HEK293 (cell line): Measurements from ENCODE around the gene LPP.
A peak's percentile ranks its signal among the peaks of the same experiment; 100 is the strongest.

ENCODE experiments used
- EGR2 ChIP-seq: fragments of 450-650 bp; formaldehyde crosslinking; IDR thresholded peaks from 2 replicates; pipeline ENCODE4 v1.5.1; 2016; ENCODE audit warnings: low read depth, missing biosample characterization, missing genetic modification characterization
- ELK4 ChIP-seq: IDR thresholded peaks from 2 replicates; pipeline ENCODE4 v1.6.1; 2011; ENCODE audit warnings: mild to moderate bottlenecking, low read depth, low read length, borderline replicate concordance
- GLI2 ChIP-seq: fragments of 450-650 bp; formaldehyde crosslinking; IDR thresholded peaks from 2 replicates; pipeline ENCODE4; 2017; ENCODE audit warnings: missing biosample characterization, missing genetic modification characterization, low read depth, borderline replicate concordance
- GLIS1 ChIP-seq: fragments of 450-650 bp; formaldehyde crosslinking; IDR thresholded peaks from 2 replicates; pipeline ENCODE4 v1.5.1; 2016; ENCODE audit warnings: missing biosample characterization, missing genetic modification characterization
- KLF10 ChIP-seq: fragments of 450-650 bp; IDR thresholded peaks from 2 replicates; pipeline ENCODE4 v1.5.1; 2018; ENCODE audit warnings: missing biosample characterization, mild to moderate bottlenecking, missing genetic modification characterization
- KLF8 ChIP-seq: fragments of 450-650 bp; formaldehyde crosslinking; IDR thresholded peaks from 2 replicates; pipeline ENCODE4 v1.5.1; 2016; ENCODE audit warnings: missing biosample characterization, missing genetic modification characterization
- MYNN ChIP-seq: fragments of 450-650 bp; formaldehyde crosslinking; IDR thresholded peaks from 2 replicates; pipeline ENCODE4 v1.5.1; 2016; ENCODE audit warnings: missing biosample characterization, missing genetic modification characterization, borderline replicate concordance
- SCRT1 ChIP-seq: fragments of 450-650 bp; formaldehyde crosslinking; IDR thresholded peaks from 2 replicates; pipeline ENCODE4 v1.5.1; 2016; ENCODE audit warnings: missing biosample characterization, missing genetic modification characterization, borderline replicate concordance
- SP3 ChIP-seq: fragments of 450-650 bp; formaldehyde crosslinking; IDR thresholded peaks from 2 replicates; pipeline ENCODE4 v1.5.1; 2016; ENCODE audit warnings: missing biosample characterization, missing genetic modification characterization
- ZBTB26 ChIP-seq: fragments of 450-650 bp; formaldehyde crosslinking; optimal IDR thresholded peaks from 2 replicates; pipeline ENCODE3; 2016; ENCODE audit warnings: missing biosample characterization, mild to moderate bottlenecking, missing genetic modification characterization
- ZBTB49 ChIP-seq: fragments of 450-650 bp; formaldehyde crosslinking; IDR thresholded peaks from 2 replicates; pipeline ENCODE4 v1.5.1; 2016; ENCODE audit warnings: missing biosample characterization, missing genetic modification characterization, low read depth
- ZFHX2 ChIP-seq: fragments of 450-650 bp; formaldehyde crosslinking; conservative IDR thresholded peaks from 2 replicates; pipeline ENCODE4 v1.5.1; 2016; ENCODE audit warnings: missing biosample characterization, missing genetic modification characterization
- ZFP37 ChIP-seq: fragments of 450-650 bp; formaldehyde crosslinking; IDR thresholded peaks from 2 replicates; pipeline ENCODE4 v1.5.1; 2016; ENCODE audit warnings: missing biosample characterization, missing genetic modification characterization
- ZIC2 ChIP-seq: fragments of 450-650 bp; formaldehyde crosslinking; IDR thresholded peaks from 2 replicates; pipeline ENCODE4 v1.5.1; 2016; ENCODE audit warnings: missing biosample characterization, missing genetic modification characterization
- ZNF221 ChIP-seq: fragments of 450-650 bp; formaldehyde crosslinking; IDR thresholded peaks from 2 replicates; pipeline ENCODE4 v1.5.1; 2017; ENCODE audit warnings: missing biosample characterization, missing genetic modification characterization, borderline replicate concordance
- ZNF239 ChIP-seq: fragments of 450-650 bp; formaldehyde crosslinking; IDR thresholded peaks from 2 replicates; pipeline ENCODE4 v1.5.1; 2016; ENCODE audit warnings: missing biosample characterization, missing genetic modification characterization
- ZNF26 ChIP-seq: fragments of 450-650 bp; formaldehyde crosslinking; IDR thresholded peaks from 2 replicates; pipeline ENCODE4 v1.5.1; 2016; ENCODE audit warnings: missing biosample characterization, missing genetic modification characterization
- ZNF423 ChIP-seq: fragments of 450-650 bp; formaldehyde crosslinking; IDR thresholded peaks from 2 replicates; pipeline ENCODE4 v1.5.1; 2016; ENCODE audit warnings: missing biosample characterization, missing genetic modification characterization
- ZNF501 ChIP-seq: fragments of 450-650 bp; formaldehyde crosslinking; IDR thresholded peaks from 2 replicates; pipeline ENCODE4 v1.5.1; 2016; ENCODE audit warnings: missing biosample characterization, missing genetic modification characterization
- ZNF529 ChIP-seq: fragments of 450-650 bp; formaldehyde crosslinking; IDR thresholded peaks from 2 replicates; pipeline ENCODE4 v1.5.1; 2017; ENCODE audit warnings: missing genetic modification characterization, missing biosample characterization; ENCODE audit not compliant: insufficient replicate concordance
- ZNF549 ChIP-seq: fragments of 450-650 bp; IDR thresholded peaks from 2 replicates; pipeline ENCODE4 v1.5.1; 2018; ENCODE audit warnings: missing biosample characterization, missing genetic modification characterization, mild to moderate bottlenecking, inconsistent platforms, moderate library complexity
- ZNF560 ChIP-seq: fragments of 450-650 bp; formaldehyde crosslinking; IDR thresholded peaks from 2 replicates; pipeline ENCODE4 v1.5.1; 2017; ENCODE audit warnings: missing biosample characterization, missing genetic modification characterization, borderline replicate concordance
- ZNF600 ChIP-seq: fragments of 450-650 bp; formaldehyde crosslinking; IDR thresholded peaks from 2 replicates; pipeline ENCODE4 v1.5.1; 2016; ENCODE audit warnings: missing biosample characterization, missing genetic modification characterization
- ZNF660 ChIP-seq: fragments of 450-650 bp; IDR thresholded peaks from 2 replicates; pipeline ENCODE4 v1.5.1; 2018; ENCODE audit warnings: missing biosample characterization, mild to moderate bottlenecking, missing genetic modification characterization
- ZNF677 ChIP-seq: fragments of 450-650 bp; IDR thresholded peaks from 2 replicates; pipeline ENCODE4 v1.5.0; 2018; ENCODE audit warnings: missing biosample characterization, mild to moderate bottlenecking, missing genetic modification characterization, moderate library complexity
- ZNF830 ChIP-seq: fragments of 450-650 bp; IDR thresholded peaks from 2 replicates; pipeline ENCODE4 v1.5.0; 2018; ENCODE audit warnings: missing biosample characterization, missing genetic modification characterization, low read depth, mild to moderate bottlenecking, moderate library complexity
- TF ChIP-seq, protein P1 (sequence below): fragments of 450-650 bp; formaldehyde crosslinking; IDR thresholded peaks from 2 replicates; pipeline ENCODE4 v1.5.1; 2016; ENCODE audit warnings: missing biosample characterization, missing genetic modification characterization
- TF ChIP-seq, protein P2 (sequence below): fragments of 450-650 bp; formaldehyde crosslinking; IDR thresholded peaks from 2 replicates; pipeline ENCODE4 v1.5.1; 2016; ENCODE audit warnings: missing biosample characterization, missing genetic modification characterization
- TF ChIP-seq, protein P3 (sequence below): fragments of 450-650 bp; formaldehyde crosslinking; IDR thresholded peaks from 2 replicates; pipeline ENCODE4 v1.5.1; 2016; ENCODE audit warnings: missing biosample characterization, missing genetic modification characterization

Gene LPP

DNA sequence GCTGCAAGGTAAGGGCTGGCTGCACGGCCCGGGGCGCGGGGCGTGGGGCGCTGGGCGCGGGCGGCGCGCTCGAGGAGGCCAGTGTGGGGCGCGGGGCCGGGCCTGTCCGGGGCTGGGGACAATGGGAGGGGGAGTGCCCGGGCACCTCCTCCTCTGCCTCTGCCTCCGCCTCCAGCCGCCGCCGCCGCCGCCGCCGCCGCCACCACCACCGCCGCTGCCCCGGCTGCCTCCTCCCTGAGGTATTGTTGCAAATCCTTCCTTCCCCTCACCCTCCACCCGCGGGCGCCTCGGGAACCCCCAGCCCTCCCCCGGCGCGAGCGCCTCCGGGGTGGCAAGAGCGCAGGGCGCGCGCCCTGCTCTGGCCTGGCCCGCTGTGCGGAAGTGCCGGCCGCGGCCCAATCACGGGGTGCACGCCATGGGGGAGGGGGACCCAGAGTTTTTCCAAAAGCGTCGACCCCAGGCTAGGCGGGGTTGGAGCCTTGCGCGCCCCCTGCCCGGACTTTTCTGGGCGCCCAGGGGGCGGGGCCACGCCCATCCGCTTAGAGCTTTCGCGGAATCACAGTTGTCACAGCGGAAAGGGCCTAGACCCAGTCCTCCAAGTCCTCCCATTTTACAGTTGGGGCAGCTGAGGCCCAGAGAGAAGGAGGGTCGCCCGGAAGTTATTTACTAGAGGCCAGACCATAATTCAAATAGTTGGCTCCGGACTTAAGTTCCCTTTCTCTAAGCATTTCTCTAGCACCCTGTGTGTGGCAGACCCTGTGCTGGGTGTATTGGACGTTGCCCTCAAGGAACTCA lies at the start of gene LPP (continued):
- TF ChIP-seq ZBTB49 (no peak), GLI2 (no peak), ZIC2 (tag by site-specific recombination) (peak; percentile 72), ZNF600 (tag by site-specific recombination) (0 out of 2 replicates have a peak, but pooled peaks have one; percentile 19), ZNF529 (tag by site-specific recombination) (no peak), EGR2 (tag by site-specific recombination) (0 out of 2 replicates have a peak, but pooled peaks have one; percentile 7), ZNF560 (no peak), ZNF501 (tag by site-specific recombination) (no peak), SCRT1 (tag by site-specific recombination) (no peak), ZBTB26 (peak; percentile 50), ZNF239 (tag by site-specific recombination) (no peak), ZNF423 (tag by site-specific recombination) (peak; percentile 68; the same call in 1 of the 2 replicates), ZNF830 (no peak), SP3 (tag by site-specific recombination) (no peak), ZFHX2 (peak; percentile 57), KLF10 (tag by site-specific recombination) (0 out of 2 replicates have a peak, but pooled peaks have one; percentile 11), ZNF677 (tag by site-specific recombination) (no peak), ZNF221 (no peak), ZNF26 (tag by site-specific recombination) (no peak), KLF8 (tag by site-specific recombination) (no peak), ELK4 (no peak), ZNF660 (no peak), GLIS1 (peak; percentile 40), ZFP37 (tag by site-specific recombination) (no peak), MYNN (no peak), ZNF549 (tag by site-specific recombination) (no peak)
- TF ChIP-seq, protein P1, sequence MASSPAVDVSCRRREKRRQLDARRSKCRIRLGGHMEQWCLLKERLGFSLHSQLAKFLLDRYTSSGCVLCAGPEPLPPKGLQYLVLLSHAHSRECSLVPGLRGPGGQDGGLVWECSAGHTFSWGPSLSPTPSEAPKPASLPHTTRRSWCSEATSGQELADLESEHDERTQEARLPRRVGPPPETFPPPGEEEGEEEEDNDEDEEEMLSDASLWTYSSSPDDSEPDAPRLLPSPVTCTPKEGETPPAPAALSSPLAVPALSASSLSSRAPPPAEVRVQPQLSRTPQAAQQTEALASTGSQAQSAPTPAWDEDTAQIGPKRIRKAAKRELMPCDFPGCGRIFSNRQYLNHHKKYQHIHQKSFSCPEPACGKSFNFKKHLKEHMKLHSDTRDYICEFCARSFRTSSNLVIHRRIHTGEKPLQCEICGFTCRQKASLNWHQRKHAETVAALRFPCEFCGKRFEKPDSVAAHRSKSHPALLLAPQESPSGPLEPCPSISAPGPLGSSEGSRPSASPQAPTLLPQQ (tag by site-specific recombination): 0 out of 2 replicates have a peak, but pooled peaks have one; percentile 12
- TF ChIP-seq, protein P2, sequence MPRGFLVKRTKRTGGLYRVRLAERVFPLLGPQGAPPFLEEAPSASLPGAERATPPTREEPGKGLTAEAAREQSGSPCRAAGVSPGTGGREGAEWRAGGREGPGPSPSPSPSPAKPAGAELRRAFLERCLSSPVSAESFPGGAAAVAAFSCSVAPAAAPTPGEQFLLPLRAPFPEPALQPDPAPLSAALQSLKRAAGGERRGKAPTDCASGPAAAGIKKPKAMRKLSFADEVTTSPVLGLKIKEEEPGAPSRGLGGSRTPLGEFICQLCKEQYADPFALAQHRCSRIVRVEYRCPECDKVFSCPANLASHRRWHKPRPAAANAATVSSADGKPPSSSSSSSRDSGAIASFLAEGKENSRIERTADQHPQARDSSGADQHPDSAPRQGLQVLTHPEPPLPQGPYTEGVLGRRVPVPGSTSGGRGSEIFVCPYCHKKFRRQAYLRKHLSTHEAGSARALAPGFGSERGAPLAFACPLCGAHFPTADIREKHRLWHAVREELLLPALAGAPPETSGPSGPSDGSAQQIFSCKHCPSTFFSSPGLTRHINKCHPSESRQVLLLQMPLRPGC (tag by site-specific recombination): no peak
- TF ChIP-seq, protein P3, sequence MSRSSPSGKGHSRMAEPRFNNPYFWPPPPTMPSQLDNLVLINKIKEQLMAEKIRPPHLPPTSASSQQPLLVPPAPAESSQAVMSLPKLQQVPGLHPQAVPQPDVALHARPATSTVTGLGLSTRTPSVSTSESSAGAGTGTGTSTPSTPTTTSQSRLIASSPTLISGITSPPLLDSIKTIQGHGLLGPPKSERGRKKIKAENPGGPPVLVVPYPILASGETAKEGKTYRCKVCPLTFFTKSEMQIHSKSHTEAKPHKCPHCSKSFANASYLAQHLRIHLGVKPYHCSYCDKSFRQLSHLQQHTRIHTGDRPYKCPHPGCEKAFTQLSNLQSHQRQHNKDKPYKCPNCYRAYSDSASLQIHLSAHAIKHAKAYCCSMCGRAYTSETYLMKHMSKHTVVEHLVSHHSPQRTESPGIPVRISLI (tag by site-specific recombination): no peak
